GM23338 (cell line): Measurements from ENCODE around the gene SULT2B1. TPM values are rescaled to one million over a fixed set of nuclear protein-coding genes. Genes with fewer than 3 reads are reported as not detected.

Experiments
- ATAC-seq: fragments of 200-7000 bp; cut with Tn5 transposase; 3 replicates; pipeline ENCODE4 v1.9.1; 2020
- DNase-seq: peaks from one replicate; pipeline ENCODE4 v3.0.0-alpha.2; 2015; ENCODE audit warnings: low spot score
- H2AFZ ChIP-seq: fragments of 200-600 bp; sonication (generic); 2 replicates; pipeline ENCODE4 v1.8.0; 2016; ENCODE audit warnings: antibody characterized with exemption, mild to moderate bottlenecking, moderate library complexity
- H3F3A ChIP-seq: fragments of 200-600 bp; sonication (generic); replicated peaks from 2 replicates; pipeline ENCODE4 v1.8.0; 2017; ENCODE audit warnings: antibody characterized with exemption, mixed run types, low read depth
- H3K27ac ChIP-seq: fragments of 200-600 bp; sonication (generic); 2 replicates; pipeline ENCODE4 v1.6.1; 2016; ENCODE audit warnings: low read depth
- H3K27me3 ChIP-seq: fragments of 200-600 bp; sonication (generic); 2 replicates; pipeline ENCODE4 v1.8.0; 2016; ENCODE audit warnings: mild to moderate bottlenecking, mixed run types, moderate library complexity; ENCODE audit not compliant: insufficient read depth
- H3K36me3 ChIP-seq: fragments of 200-600 bp; sonication (generic); 2 replicates; pipeline ENCODE4 v1.8.0; 2016; ENCODE audit warnings: mild to moderate bottlenecking; ENCODE audit not compliant: insufficient read depth
- H3K4me1 ChIP-seq: fragments of 200-600 bp; sonication (generic); 2 replicates; pipeline ENCODE4 v1.8.0; 2016; ENCODE audit warnings: mild to moderate bottlenecking, moderate library complexity; ENCODE audit not compliant: insufficient read depth
- H3K4me2 ChIP-seq: fragments of 200-600 bp; sonication (generic); 2 replicates; pipeline ENCODE4 v1.7.1; 2017; ENCODE audit warnings: mixed run types
- H3K4me3 ChIP-seq: fragments of 200-600 bp; sonication (generic); 2 replicates; pipeline ENCODE4 v1.6.1; 2016; ENCODE audit warnings: mixed run types
- H3K79me2 ChIP-seq: fragments of 200-600 bp; sonication (generic); replicated peaks from 2 replicates; pipeline ENCODE4 v1.8.0; 2017; ENCODE audit warnings: mild to moderate bottlenecking; ENCODE audit not compliant: insufficient read depth
- H3K9me2 ChIP-seq: fragments of 200-600 bp; sonication (generic); 2 replicates; pipeline ENCODE4 v1.8.0; 2017; ENCODE audit not compliant: insufficient read depth
- H4K20me1 ChIP-seq: fragments of 200-600 bp; sonication (generic); replicated peaks from 2 replicates; pipeline ENCODE4 v1.8.0; 2017; ENCODE audit warnings: mild to moderate bottlenecking; ENCODE audit not compliant: insufficient read depth
- H3K27ac Mint-ChIP-seq: 2 replicates; pipeline ENCODE4 v1.8.0; 2020; ENCODE audit warnings: inconsistent platforms, mild to moderate bottlenecking, moderate library complexity, mixed read lengths
- H3K27me3 Mint-ChIP-seq: 3 replicates; pipeline ENCODE4 v1.8.0; 2022; ENCODE audit warnings: low read depth, mild to moderate bottlenecking, moderate library complexity, mixed read lengths, inconsistent platforms; ENCODE audit not compliant: insufficient read depth, poor library complexity
- H3K36me3 Mint-ChIP-seq: 3 replicates; pipeline ENCODE4 v1.8.0; 2021; ENCODE audit warnings: low read depth, mild to moderate bottlenecking, inconsistent platforms, moderate library complexity, mixed read lengths
- H3K4me1 Mint-ChIP-seq: 3 replicates; pipeline ENCODE4 v1.8.0; 2020; ENCODE audit warnings: mild to moderate bottlenecking, inconsistent platforms, mixed read lengths
- H3K4me3 Mint-ChIP-seq: 3 replicates; pipeline ENCODE4 v1.8.0; 2021; ENCODE audit warnings: moderate library complexity, mild to moderate bottlenecking, inconsistent platforms, mixed read lengths
- H3K9me3 Mint-ChIP-seq: 3 replicates; pipeline ENCODE4 v1.8.0; 2020; ENCODE audit warnings: moderate library complexity, mild to moderate bottlenecking, inconsistent platforms, mixed read lengths
- CREB1 ChIP-seq: fragments of 250-450 bp; sonication (Bioruptor Pico); IDR thresholded peaks from 2 replicates; pipeline ENCODE4 v1.5.0; 2020; ENCODE audit warnings: low read depth, mild to moderate bottlenecking, moderate library complexity
- ETS1 ChIP-seq: IDR thresholded peaks from 2 replicates; pipeline ENCODE4 v1.6.1; 2016; ENCODE audit warnings: antibody characterized with exemption
- EZH2 ChIP-seq: fragments of 200-600 bp; sonication (generic); IDR thresholded peaks from one replicate; pipeline ENCODE4 v1.8.0; 2017; ENCODE audit warnings: antibody characterized with exemption, mild to moderate bottlenecking, low read depth; ENCODE audit not compliant: unreplicated experiment
- JUNB ChIP-seq: IDR thresholded peaks from one replicate; pipeline ENCODE4 v1.6.1; 2016; ENCODE audit warnings: antibody characterized with exemption; ENCODE audit not compliant: unreplicated experiment
- POLR2AphosphoS5 ChIP-seq: IDR thresholded peaks from 2 replicates; pipeline ENCODE4 v1.6.1; 2016; ENCODE audit warnings: antibody characterized with exemption, low read depth
- REST ChIP-seq: IDR thresholded peaks from one replicate; pipeline ENCODE4 v1.6.1; 2018; ENCODE audit warnings: antibody characterized with exemption; ENCODE audit not compliant: unreplicated experiment
- STAT1 ChIP-seq: IDR thresholded peaks from one replicate; pipeline ENCODE4 v1.6.1; 2016; ENCODE audit warnings: antibody characterized with exemption; ENCODE audit not compliant: unreplicated experiment
- ZNF114 ChIP-seq: fragments of 250-450 bp; sonication (Bioruptor Pico); IDR thresholded peaks from 2 replicates; pipeline ENCODE4 v1.5.0; 2020; ENCODE audit warnings: mild to moderate bottlenecking, moderate library complexity
- ZNF331 ChIP-seq: fragments of 250-450 bp; sonication (Bioruptor Pico); IDR thresholded peaks from 2 replicates; pipeline ENCODE4 v1.5.0; 2020; ENCODE audit warnings: low read depth, mild to moderate bottlenecking, moderate library complexity
- ZNF462 ChIP-seq: fragments of 250-450 bp; sonication (Bioruptor Pico); IDR thresholded peaks from 2 replicates; pipeline ENCODE4 v1.5.0; 2020; ENCODE audit warnings: mild to moderate bottlenecking, moderate library complexity
- polyA plus RNA-seq: library from polyadenylated mRNA; unstranded; fragments of >200 nt; fragmentation: Nextera tagmentation; extraction: Ambion mirVana; gene quantifications from 2 replicates; pipeline ENCODE4 v1.2.1, GENCODE V29; 2016
- total RNA-seq: library from RNA; depleted of rRNA; stranded (reverse); fragments of >200 nt; shearing (Covaris generic); gene quantifications from 2 replicates; pipeline ENCODE4 v1.2.3, GENCODE V29; 2014
- TF ChIP-seq, protein P1 (sequence below), 2 experiments: fragments of 200-600 bp in 1 of 2; sonication (generic) in 1 of 2; conservative IDR thresholded peaks; 2 replicates each; pipeline versions ENCODE4 v1.5.1 to v1.6.1; 2016 to 2017; ENCODE audit warnings: antibody characterized with exemption in 2 of 2, low read depth in 2 of 2, mild to moderate bottlenecking in 2 of 2, moderate library complexity in 1 of 2

The SULT2B1 gene
- total and polyA plus RNA-seq, 2 experiments from 2014 or later = 1.3 to 2.5 TPM

DNA sequence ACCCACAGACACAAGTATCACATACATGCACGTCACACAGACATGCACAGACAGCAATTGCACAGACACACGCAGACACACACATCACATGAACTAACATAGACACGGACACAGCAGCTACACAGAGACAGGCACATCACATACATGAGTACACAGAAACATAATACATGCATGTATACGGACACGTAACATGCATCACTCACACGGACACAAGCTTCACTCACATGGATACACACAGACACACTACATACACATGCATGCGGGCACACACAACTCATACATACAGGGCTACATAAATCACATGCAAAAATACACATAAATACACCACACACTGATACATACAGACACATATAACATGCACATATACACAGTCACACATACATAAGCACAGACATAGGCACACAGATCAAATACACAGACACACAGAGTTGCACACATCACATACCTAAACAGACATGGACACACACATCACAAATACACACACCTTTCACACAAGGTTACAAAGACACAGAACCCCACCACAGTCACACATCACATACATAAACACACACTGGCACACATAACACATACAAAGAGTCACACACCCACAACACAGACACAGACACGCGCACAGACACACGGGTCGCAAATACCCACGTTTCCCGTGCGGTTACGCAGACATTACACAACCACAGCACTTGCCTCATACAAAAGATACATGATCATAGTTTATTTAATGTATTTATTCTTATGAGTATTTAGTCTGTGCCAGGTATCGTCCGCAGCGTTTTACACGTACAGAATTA lies 39.3 kb upstream of the SULT2B1 start:
- Histone ChIP-seq H3K36me3 (no peaks in the 10 kb centered on the region), H3K4me3 (peak overlapping the region; percentile 90), H3K4me1 (no peaks in the 10 kb centered on the region), H4K20me1 (no peaks in the 10 kb centered on the region), H2AFZ (no peak overlapping the region), H3K27me3 (peaks cover 11% of the 10 kb centered on the region), H3K4me2 (peak overlapping the region; percentile 86), H3F3A (peaks cover 9% of the 10 kb centered on the region; the same call in 1 of the 2 replicates), H3K9me2 (no peaks in the 10 kb centered on the region), H3K27ac (no peak overlapping the region), H3K79me2 (no peaks in the 10 kb centered on the region)
- Mint-ChIP-seq H3K4me3 (no peak overlapping the region), H3K27me3 (peaks cover 21% of the 10 kb centered on the region), H3K36me3 (peaks cover 3% of the 10 kb centered on the region; the same call in 2 of the 3 replicates), H3K4me1 (peaks cover 19% of the 10 kb centered on the region), H3K27ac (no peak overlapping the region), H3K9me3 (no peaks in the 10 kb centered on the region)
- ATAC-seq (no peak), DNase-seq (no peak)
- TF ChIP-seq EZH2 = no peak
- no peak for TF ChIP-seq POLR2AphosphoS5
- TF ChIP-seq, protein P1, sequence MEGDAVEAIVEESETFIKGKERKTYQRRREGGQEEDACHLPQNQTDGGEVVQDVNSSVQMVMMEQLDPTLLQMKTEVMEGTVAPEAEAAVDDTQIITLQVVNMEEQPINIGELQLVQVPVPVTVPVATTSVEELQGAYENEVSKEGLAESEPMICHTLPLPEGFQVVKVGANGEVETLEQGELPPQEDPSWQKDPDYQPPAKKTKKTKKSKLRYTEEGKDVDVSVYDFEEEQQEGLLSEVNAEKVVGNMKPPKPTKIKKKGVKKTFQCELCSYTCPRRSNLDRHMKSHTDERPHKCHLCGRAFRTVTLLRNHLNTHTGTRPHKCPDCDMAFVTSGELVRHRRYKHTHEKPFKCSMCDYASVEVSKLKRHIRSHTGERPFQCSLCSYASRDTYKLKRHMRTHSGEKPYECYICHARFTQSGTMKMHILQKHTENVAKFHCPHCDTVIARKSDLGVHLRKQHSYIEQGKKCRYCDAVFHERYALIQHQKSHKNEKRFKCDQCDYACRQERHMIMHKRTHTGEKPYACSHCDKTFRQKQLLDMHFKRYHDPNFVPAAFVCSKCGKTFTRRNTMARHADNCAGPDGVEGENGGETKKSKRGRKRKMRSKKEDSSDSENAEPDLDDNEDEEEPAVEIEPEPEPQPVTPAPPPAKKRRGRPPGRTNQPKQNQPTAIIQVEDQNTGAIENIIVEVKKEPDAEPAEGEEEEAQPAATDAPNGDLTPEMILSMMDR (conservative IDR thresholded peaks at IDR 0.05; ENCODE audit: low read depth in 2 of 2) = no peak
- TF ChIP-seq CREB1 (CRISPR knock-in tag) = no peak
- no peak for TF ChIP-seq ETS1
- no peak for TF ChIP-seq STAT1
- no peak for TF ChIP-seq ZNF462 (CRISPR knock-in tag)
- no peak for TF ChIP-seq REST
- TF ChIP-seq JUNB = no peak
- no peak for TF ChIP-seq ZNF331 (CRISPR knock-in tag)
- no peak for TF ChIP-seq ZNF114 (CRISPR knock-in tag)
